H1 (cell line): ENCODE results near the gene DHX34. TPM values are rescaled to one million over a fixed set of nuclear protein-coding genes. Genes with fewer than 3 reads are reported as not detected.

ENCODE experiments used
- ASH2L ChIP-seq: fragments of 200-600, 300-600 bp; sonication (generic); IDR thresholded peaks from one replicate; pipeline ENCODE4 v1.7.1; 2017; ENCODE audit warnings: low read length
- GABPA ChIP-seq: IDR thresholded peaks from 2 replicates; pipeline ENCODE4 v1.6.1; 2011; ENCODE audit warnings: mild to moderate bottlenecking, low read length, moderate library complexity, borderline replicate concordance; ENCODE audit not compliant: insufficient read depth
- TBP ChIP-seq: IDR thresholded peaks from 2 replicates; pipeline ENCODE4 v1.6.1; 2011; ENCODE audit warnings: low read depth, low read length, improper control_type of control experiment
- polyA plus RNA-seq, 7 experiments: library from polyadenylated mRNA; depleted of rRNA in 3 of 7; stranded (reverse) in 5 of 7; unstranded in 2 of 7; fragments of >200 nt in 5 of 7; fragments of 200-250 nt in 2 of 7; gene quantifications; 1 replicate in 5 of 7; 2 replicates in 1 of 7; 4 replicates in 1 of 7; pipeline versions ENCODE4 v1.2.1 to v1.2.3, GENCODE V29; 2011 to 2013; ENCODE audit warnings: missing spikeins in 2 of 7, mixed read lengths in 2 of 7
- total RNA-seq: library from RNA; stranded (reverse); fragmentation: NEBNext Ultra II Directional; extraction: Animal tissue kit (Norgen Biotek cat#: 25700); gene quantifications from 2 replicates; pipeline ENCODE4 v1.2.1, GENCODE V29; 2021

The DHX34 gene
- total and polyA plus RNA-seq, 2 of the 8 experiments (the other 6 are each of a cell fraction or from before 2014, with no cell fraction given), result 17.5 to 24.3 TPM

DNA sequence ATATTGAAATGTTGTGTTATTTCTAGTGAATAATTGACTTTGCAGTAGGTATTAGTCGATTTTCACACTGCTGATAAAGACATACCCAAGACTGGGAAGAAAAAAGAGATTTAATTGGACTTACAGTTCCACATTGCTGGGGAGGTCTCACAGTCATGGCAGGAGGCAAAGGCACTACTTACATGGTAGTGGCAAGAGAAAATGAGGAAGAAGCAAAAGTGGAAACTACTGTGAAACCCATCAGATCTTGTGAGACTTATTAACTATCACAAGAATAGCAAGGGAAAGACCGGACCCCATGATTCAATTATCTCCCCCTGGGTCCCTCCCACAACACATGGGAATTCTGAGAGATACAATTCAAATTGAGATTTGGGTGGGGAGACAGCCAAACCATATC lies 27.1 kb upstream of the DHX34 start (continued):
- TF ChIP-seq TBP (no peak), ASH2L (no peak), GABPA (no peak)
